Activated CD4-positive, alpha-beta T cell treated with anti-CD3 and anti-CD28 coated beads for 36 hours (primary cell): ENCODE measurements around the gene CREG1. TPM values are rescaled to one million over a fixed set of nuclear protein-coding genes. Genes with fewer than 3 reads are reported as not detected.
A peak's percentile ranks its signal among the peaks of the same experiment; 100 is the strongest.

Source experiments
- ATAC-seq: fragments of 200-7000 bp; cut with Tn5 transposase; one replicate; pipeline ENCODE4 v1.10.0; 2021; ENCODE audit warnings: mild to moderate bottlenecking, moderate library complexity
- CTCF ChIA-PET: fragments of 350-600 bp; sonication (Branson Sonifier 250); formaldehyde crosslinking; loops from one replicate; lab custom pipeline; 2021; ENCODE audit warnings: antibody characterized with exemption; lab: Charles Lee
- POLR2A ChIA-PET: fragments of 350-600 bp; sonication (Branson Sonifier 250); formaldehyde crosslinking; loops from one replicate; lab custom pipeline; 2021; ENCODE audit warnings: antibody characterized with exemption, inconsistent platforms; lab: Charles Lee
- DNase-seq: peaks from one replicate; pipeline ENCODE4 v3.0.0-alpha.2; 2020
- H3K27ac Mint-ChIP-seq: one replicate; pipeline ENCODE4 v1.8.0; 2021; ENCODE audit warnings: mixed read lengths
- H3K27me3 Mint-ChIP-seq: one replicate; pipeline ENCODE4 v1.8.0; 2021; ENCODE audit warnings: mixed read lengths
- H3K36me3 Mint-ChIP-seq: one replicate; pipeline ENCODE4 v1.8.0; 2021; ENCODE audit warnings: low read depth, mixed read lengths
- H3K4me1 Mint-ChIP-seq: one replicate; pipeline ENCODE4 v1.8.0; 2021; ENCODE audit warnings: mixed read lengths
- H3K4me3 Mint-ChIP-seq: one replicate; pipeline ENCODE4 v1.8.0; 2021; ENCODE audit warnings: mild to moderate bottlenecking, moderate library complexity, mixed read lengths
- H3K9me3 Mint-ChIP-seq: one replicate; pipeline ENCODE4 v1.8.0; 2021; ENCODE audit warnings: low read depth, mixed read lengths
- intact Hi-C, 2 experiments: fragments of 100-400 bp; cut with DNase I in 1 of 2; cut with micrococcal nuclease in 1 of 2; formaldehyde crosslinking; loops; one replicate each; pipeline versions ENCODE4 v1.14.2 to v1.15.1; 2022 to 2024; cut with DNase I, micrococcal nuclease
- total RNA-seq, 2 experiments: library from RNA; stranded (reverse); gene quantifications; one replicate each; pipeline ENCODE4 v1.2.3, GENCODE V29; 2021

Gene CREG1
- 1 to 10 TPM; 8.8 to 9.4 TPM for total RNA-seq

GRCh38 chr1:167553136-167554027, at the start of gene CREG1:
Gene CREG1, minus strand, starts transcription at chr1:167553762.
- POLR2A ChIA-PET, result interaction anchor here (0.5 to 1.0 kb wide), 6 partner anchors 12 to 333 kb away, joined by 3 to 6 read pairs (median 4); partner anchors contain the start of gene POU2F1
- H3K36me3 Mint-ChIP-seq, result no peaks in the 10 kb centered on the region
- CTCF ChIA-PET, result interaction anchor here (0.6 to 3.4 kb wide), 29 partner anchors 9 to 587 kb away, joined by 3 to 21 read pairs (median 4); no protein-coding TSS in a partner anchor
- H3K9me3 Mint-ChIP-seq, result no peaks in the 10 kb centered on the region
- intact Hi-C loops, result loop anchor here (1.0 to 10.0 kb wide), 9 partner anchors 36 to 676 kb away; partner anchors contain the start of genes POU2F1 (in 1 of the 2), RCSD1 (in 1 of the 2) and TADA1 (in 1 of the 2)
- H3K27ac Mint-ChIP-seq, result peak within 1 kb of the TSS; percentile 38
- ATAC-seq (peak; percentile 100), DNase-seq (peak; percentile 94)
- H3K4me1 Mint-ChIP-seq, result peaks cover 33% of the 10 kb centered on the region
- peak within 1 kb of the TSS; percentile 77 for H3K4me3 Mint-ChIP-seq
- no peaks in the 10 kb centered on the region for H3K27me3 Mint-ChIP-seq

GRCh38 chr1:167602840-167603239, 49.3 kb upstream of the CREG1 start:
- Mint-ChIP-seq H3K27ac (peak overlapping the region; percentile 65), H3K4me1 (peaks cover 37% of the 10 kb centered on the region), H3K27me3 (no peaks in the 10 kb centered on the region), H3K36me3 (peaks cover 6% of the 10 kb centered on the region), H3K9me3 (peaks cover 10% of the 10 kb centered on the region), H3K4me3 (no peak overlapping the region)
- ChIA-PET CTCF (interaction anchor here (1.1 to 3.9 kb wide), 6 partner anchors 12 to 84 kb away, joined by 3 to 135 read pairs (median 6); no protein-coding TSS in a partner anchor), POLR2A (no interaction called here)
- ATAC-seq (no peak), DNase-seq (peak; percentile 27)
- intact Hi-C loops, result loop anchor here in 1 of 2 experiments (5.0 kb wide), 2 partner anchors 479 to 1836 kb away; partner anchors contain the start of gene TMCO1

GRCh38 chr1:167601442-167602383, 48.2 kb upstream of the CREG1 start:
- peak; percentile 24 for DNase-seq
- Mint-ChIP-seq H3K4me3 (no peak overlapping the region), H3K27ac (peak overlapping the region; percentile 89), H3K9me3 (peaks cover 2% of the 10 kb centered on the region), H3K4me1 (peaks cover 37% of the 10 kb centered on the region), H3K36me3 (peaks cover 1% of the 10 kb centered on the region), H3K27me3 (no peaks in the 10 kb centered on the region)
- intact Hi-C loops, result loop anchor here (2.0 to 5.0 kb wide), 4 partner anchors 27 to 1834 kb away; partner anchors contain the start of genes DCAF6 (in 1 of the 2), MPC2 (in 1 of the 2) and TMCO1 (in 1 of the 2)
- peak; percentile 25 for ATAC-seq
- ChIA-PET POLR2A (interaction anchor here (0.7 to 1.0 kb wide), 3 partner anchors 15 to 35 kb away, joined by 3 to 4 read pairs (median 3); no protein-coding TSS in a partner anchor), CTCF (interaction anchor here (0.5 to 3.9 kb wide), 18 partner anchors 14 to 154 kb away, joined by 3 to 135 read pairs (median 6); no protein-coding TSS in a partner anchor)

- H3K27ac Mint-ChIP-seq, result peak overlapping the region; percentile 89
- ChIA-PET POLR2A (interaction anchor here (0.6 to 1.5 kb wide), 3 partner anchors 17 to 365 kb away, joined by 3 to 4 read pairs (median 4); no protein-coding TSS in a partner anchor), CTCF (interaction anchor here (0.6 to 3.9 kb wide), 38 partner anchors 9 to 486 kb away, joined by 3 to 135 read pairs (median 4); partner anchors contain the start of gene CREG1)
- intact Hi-C loops, result loop anchor here (1.0 to 5.0 kb wide), 10 partner anchors 17 to 1833 kb away; partner anchors contain the start of genes DCAF6 (in 1 of the 2), MPC2 (in 1 of the 2), RCSD1 (in 1 of the 2) and TMCO1 (in 1 of the 2)
- DNase-seq (peak; percentile 63), ATAC-seq (peak; percentile 88)
- no peaks in the 10 kb centered on the region for H3K9me3 Mint-ChIP-seq
- H3K4me3 Mint-ChIP-seq, result peak overlapping the region; percentile 21
- peaks cover 37% of the 10 kb centered on the region for H3K4me1 Mint-ChIP-seq
- H3K36me3 Mint-ChIP-seq, result no peaks in the 10 kb centered on the region
- no peaks in the 10 kb centered on the region for H3K27me3 Mint-ChIP-seq
Measured at GRCh38 chr1:167599957-167600581, 46.5 kb upstream of the CREG1 start.

GRCh38 chr1:167594822-167595221, 41.3 kb upstream of the CREG1 start:
- H3K9me3 Mint-ChIP-seq, result no peaks in the 10 kb centered on the region
- intact Hi-C loops, result no loop called here
- peaks cover 2% of the 10 kb centered on the region for H3K4me1 Mint-ChIP-seq
- POLR2A ChIA-PET, result no interaction called here
- H3K36me3 Mint-ChIP-seq, result no peaks in the 10 kb centered on the region
- H3K27ac Mint-ChIP-seq, result no peak overlapping the region
- CTCF ChIA-PET, result interaction anchor here (0.6 to 1.8 kb wide), 6 partner anchors 13 to 93 kb away, joined by 3 to 15 read pairs (median 3); no protein-coding TSS in a partner anchor
- DNase-seq (no peak), ATAC-seq (no peak)
- no peak overlapping the region for H3K4me3 Mint-ChIP-seq
- no peaks in the 10 kb centered on the region for H3K27me3 Mint-ChIP-seq

- DNase-seq (no peak), ATAC-seq (no peak)
- Mint-ChIP-seq H3K27me3 (no peaks in the 10 kb centered on the region), H3K9me3 (no peaks in the 10 kb centered on the region), H3K4me3 (no peak overlapping the region), H3K27ac (no peak overlapping the region), H3K4me1 (no peaks in the 10 kb centered on the region), H3K36me3 (no peaks in the 10 kb centered on the region)
- CTCF ChIA-PET, result interaction anchor here (0.8 to 1.4 kb wide), 4 partner anchors 11 to 96 kb away, joined by 3 to 5 read pairs (median 4); no protein-coding TSS in a partner anchor
- POLR2A ChIA-PET, result no interaction called here
- intact Hi-C loops, result no loop called here
Measured at GRCh38 chr1:167593860-167594259, 40.3 kb upstream of the CREG1 start.

- ATAC-seq, result no peak
- Mint-ChIP-seq H3K27me3 (no peaks in the 10 kb centered on the region), H3K4me3 (no peak overlapping the region), H3K4me1 (no peaks in the 10 kb centered on the region), H3K9me3 (no peaks in the 10 kb centered on the region), H3K27ac (no peak overlapping the region), H3K36me3 (no peaks in the 10 kb centered on the region)
- CTCF ChIA-PET, result interaction anchor here (0.7 to 0.8 kb wide), 2 partner anchors 74 to 1818 kb away, joined by 3 read pairs; no protein-coding TSS in a partner anchor
- intact Hi-C loops, result no loop called here
- DNase-seq, result no peak
- POLR2A ChIA-PET, result no interaction called here
Measured at GRCh38 chr1:167592475-167592874, 38.9 kb upstream of the CREG1 start.

- Mint-ChIP-seq H3K9me3 (no peaks in the 10 kb centered on the region), H3K27ac (no peak overlapping the region), H3K36me3 (no peaks in the 10 kb centered on the region), H3K4me3 (no peak overlapping the region), H3K4me1 (no peaks in the 10 kb centered on the region), H3K27me3 (no peaks in the 10 kb centered on the region)
- ATAC-seq, result no peak
- ChIA-PET CTCF (interaction anchor here (1.0 to 1.4 kb wide), 2 partner anchors 31 to 33 kb away, joined by 3 to 4 read pairs; no protein-coding TSS in a partner anchor), POLR2A (no interaction called here)
- intact Hi-C loops, result no loop called here
- no peak for DNase-seq
Measured at GRCh38 chr1:167588361-167588760, 34.8 kb upstream of the CREG1 start.

- H3K27me3 Mint-ChIP-seq, result no peaks in the 10 kb centered on the region
- DNase-seq (no peak), ATAC-seq (no peak)
- no peaks in the 10 kb centered on the region for H3K9me3 Mint-ChIP-seq
- no peak overlapping the region for H3K27ac Mint-ChIP-seq
- ChIA-PET CTCF (no interaction called here), POLR2A (interaction anchor here (0.5 to 0.7 kb wide), 2 partner anchors 14 to 15 kb away, joined by 3 read pairs; no protein-coding TSS in a partner anchor)
- no peaks in the 10 kb centered on the region for H3K4me1 Mint-ChIP-seq
- no peak overlapping the region for H3K4me3 Mint-ChIP-seq
- intact Hi-C loops, result no loop called here
- no peaks in the 10 kb centered on the region for H3K36me3 Mint-ChIP-seq
Measured at GRCh38 chr1:167587872-167588271, 34.3 kb upstream of the CREG1 start.

GRCh38 chr1:167587342-167587741, 33.8 kb upstream of the CREG1 start:
- H3K27me3 Mint-ChIP-seq, result no peaks in the 10 kb centered on the region
- no peaks in the 10 kb centered on the region for H3K9me3 Mint-ChIP-seq
- no peaks in the 10 kb centered on the region for H3K36me3 Mint-ChIP-seq
- H3K4me3 Mint-ChIP-seq, result no peak overlapping the region
- intact Hi-C loops, result no loop called here
- DNase-seq (no peak), ATAC-seq (no peak)
- H3K27ac Mint-ChIP-seq, result no peak overlapping the region
- ChIA-PET POLR2A (interaction anchor here (0.5 to 0.7 kb wide), 2 partner anchors 13 to 14 kb away, joined by 3 read pairs; no protein-coding TSS in a partner anchor), CTCF (no interaction called here)
- H3K4me1 Mint-ChIP-seq, result no peaks in the 10 kb centered on the region
